ENCODE data around the gene FOSB.

Gene FOSB

GRCh38 chr19:45448887-45449299 is 18.9 kb upstream of the FOSB start:
- TF ChIP-seq, protein P1, sequence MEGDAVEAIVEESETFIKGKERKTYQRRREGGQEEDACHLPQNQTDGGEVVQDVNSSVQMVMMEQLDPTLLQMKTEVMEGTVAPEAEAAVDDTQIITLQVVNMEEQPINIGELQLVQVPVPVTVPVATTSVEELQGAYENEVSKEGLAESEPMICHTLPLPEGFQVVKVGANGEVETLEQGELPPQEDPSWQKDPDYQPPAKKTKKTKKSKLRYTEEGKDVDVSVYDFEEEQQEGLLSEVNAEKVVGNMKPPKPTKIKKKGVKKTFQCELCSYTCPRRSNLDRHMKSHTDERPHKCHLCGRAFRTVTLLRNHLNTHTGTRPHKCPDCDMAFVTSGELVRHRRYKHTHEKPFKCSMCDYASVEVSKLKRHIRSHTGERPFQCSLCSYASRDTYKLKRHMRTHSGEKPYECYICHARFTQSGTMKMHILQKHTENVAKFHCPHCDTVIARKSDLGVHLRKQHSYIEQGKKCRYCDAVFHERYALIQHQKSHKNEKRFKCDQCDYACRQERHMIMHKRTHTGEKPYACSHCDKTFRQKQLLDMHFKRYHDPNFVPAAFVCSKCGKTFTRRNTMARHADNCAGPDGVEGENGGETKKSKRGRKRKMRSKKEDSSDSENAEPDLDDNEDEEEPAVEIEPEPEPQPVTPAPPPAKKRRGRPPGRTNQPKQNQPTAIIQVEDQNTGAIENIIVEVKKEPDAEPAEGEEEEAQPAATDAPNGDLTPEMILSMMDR (IDR thresholded peaks at IDR 0.05; ENCODE audit: low read depth, low read length, missing control alignments): no peak
- H3K4me3 ChIP-seq (ENCODE audit: low read depth, low read length): no peak overlapping the region
- no peak for DNase-seq (ENCODE audit: low read depth)

- peak overlapping the region; percentile 65 for H3K4me3 ChIP-seq (ENCODE audit: low read depth, low read length)
- TF ChIP-seq, protein P1 (IDR thresholded peaks at IDR 0.05; ENCODE audit: low read depth, low read length, missing control alignments): no peak
- no peak for DNase-seq (ENCODE audit: low read depth)
Measured at GRCh38 chr19:45450012-45450333, 17.8 kb upstream of the FOSB start.

- TF ChIP-seq, protein P1 (IDR thresholded peaks at IDR 0.05; ENCODE audit: low read depth, low read length, missing control alignments): no peak
- peak; percentile 69 for DNase-seq (ENCODE audit: low read depth)
- H3K4me3 ChIP-seq (ENCODE audit: low read depth, low read length): peak overlapping the region; percentile 81
Measured at GRCh38 chr19:45451131-45451849, 16.5 kb upstream of the FOSB start.

DNA sequence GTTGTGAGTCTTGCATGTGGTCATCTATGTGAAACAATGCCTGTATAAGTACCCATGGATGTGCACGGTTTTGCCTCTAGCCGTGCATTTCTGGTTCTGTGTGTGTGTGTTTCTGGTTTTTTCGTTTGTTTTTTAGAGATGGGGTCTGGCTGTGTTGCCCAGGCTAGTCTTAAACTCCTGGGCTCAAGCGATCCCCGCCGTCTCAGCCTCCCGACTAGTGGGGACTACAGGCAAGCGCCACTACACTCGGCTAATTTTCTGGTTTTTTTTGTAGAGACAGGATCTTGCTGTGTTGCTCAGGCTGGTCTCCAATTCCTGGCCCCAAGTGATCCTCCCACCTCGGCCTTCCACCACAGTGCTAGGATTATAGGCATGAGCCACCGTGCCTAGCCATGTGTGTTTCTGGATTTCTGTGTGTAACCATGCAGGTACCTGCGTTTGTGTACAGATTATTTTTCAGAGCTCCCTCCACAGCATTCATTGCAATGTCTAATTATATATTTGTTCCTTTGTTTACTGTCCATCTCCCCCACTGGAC is 15.9 kb upstream of the FOSB start:
- no peak overlapping the region for H3K4me3 ChIP-seq (ENCODE audit: low read depth, low read length)

DNA sequence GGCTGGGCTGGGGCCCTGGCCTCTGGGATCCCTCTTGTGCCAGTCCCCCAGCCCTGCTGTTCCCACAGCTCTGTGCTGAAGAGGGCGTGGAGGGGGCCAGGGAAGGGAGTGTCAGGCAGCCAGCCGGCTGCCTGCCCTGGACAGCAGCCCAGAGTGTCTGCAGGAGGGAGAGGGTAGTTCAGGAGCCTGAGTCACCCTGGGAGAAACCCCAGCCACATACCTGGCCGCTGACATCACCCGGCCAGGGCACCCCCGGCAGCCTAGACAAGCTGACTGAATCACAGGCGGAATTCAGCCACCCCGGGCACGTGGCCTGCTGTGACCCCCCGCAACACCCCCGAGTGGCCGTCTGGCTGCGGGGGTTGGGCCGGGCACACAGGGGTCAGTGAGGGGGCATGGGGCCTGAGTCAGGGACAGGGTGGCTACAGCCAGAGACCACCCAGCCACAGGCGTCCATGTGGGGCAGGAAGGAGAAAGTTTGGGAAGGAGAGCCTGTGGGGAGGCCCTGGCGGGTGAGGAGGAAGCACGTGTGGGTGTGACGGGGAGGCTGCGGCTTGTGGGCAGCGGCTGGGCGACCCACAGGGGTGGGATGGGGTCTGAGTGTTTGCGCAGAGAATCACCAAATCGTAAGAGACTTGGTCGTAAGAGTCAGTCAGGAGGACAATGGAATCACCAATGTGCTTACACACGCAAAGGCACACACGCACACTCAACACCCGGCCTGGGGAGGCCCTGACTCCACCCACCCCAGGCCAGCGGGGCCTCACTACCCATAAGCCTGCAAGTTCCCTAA is 11.9 kb upstream of the FOSB start:
- TF ChIP-seq, protein P1 (IDR thresholded peaks at IDR 0.05; ENCODE audit: low read depth, low read length, missing control alignments): no peak
- H3K4me3 ChIP-seq (ENCODE audit: low read depth, low read length): no peak overlapping the region
- no peak for DNase-seq (ENCODE audit: low read depth)

More for the DNA sequence above, 15.9 kb upstream of the FOSB start:
- TF ChIP-seq, protein P1 (IDR thresholded peaks at IDR 0.05; ENCODE audit: low read depth, low read length, missing control alignments): no peak
- DNase-seq (ENCODE audit: low read depth): no peak

- TF ChIP-seq, protein P1 (IDR thresholded peaks at IDR 0.05; ENCODE audit: low read depth, low read length, missing control alignments): no peak
- no peak overlapping the region for H3K4me3 ChIP-seq (ENCODE audit: low read depth, low read length)
- no peak for DNase-seq (ENCODE audit: low read depth)
Measured at GRCh38 chr19:45456500-45456815, 11.3 kb upstream of the FOSB start.

All from GM12864 (cell line).